ENCODE results near the gene TRPC4. TPM values are rescaled to one million over a fixed set of nuclear protein-coding genes. Genes with fewer than 3 reads are reported as not detected.

The TRPC4 gene
- total RNA-seq, 1 experiment from 2014 or later: 0.10 TPM

DNA sequence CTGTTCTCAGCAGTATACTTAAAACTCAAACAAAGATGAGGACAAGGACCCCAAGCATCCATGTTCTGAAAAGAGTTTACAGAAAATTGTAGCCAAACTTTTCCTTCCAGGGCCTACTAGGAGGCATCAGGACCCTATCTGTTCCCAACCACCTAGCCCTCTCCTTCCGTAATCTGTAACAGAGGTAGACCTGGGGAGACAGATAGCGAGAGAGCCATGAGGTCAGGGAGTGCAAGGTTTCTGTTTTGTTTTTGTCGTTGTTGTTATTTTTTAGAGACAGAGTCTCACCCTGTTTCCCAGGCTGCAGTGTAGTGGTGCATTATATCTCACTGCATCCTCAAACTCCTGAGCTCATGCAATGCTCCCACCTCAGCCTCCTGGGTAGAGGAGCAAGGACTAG, 187.1 kb downstream of the TRPC4 start:
- ATAC-seq (no peak), DNase-seq (ENCODE audit: low read depth, low spot score) (no peak)
- intact Hi-C loops (cut with micrococcal nuclease; ENCODE audit: unreplicated experiment): no loop called here
- no peaks in the 10 kb centered on the region for H3K4me1 ChIP-seq (ENCODE audit: control insufficient read depth, insufficient read depth, low read length)
- H3K36me3 ChIP-seq (ENCODE audit: control insufficient read depth, insufficient read depth, low read length): no peaks in the 10 kb centered on the region
- BruUV-seq (replicated peaks): no TSS peak
- no peaks in the 10 kb centered on the region for H3K9me3 ChIP-seq (ENCODE audit: control insufficient read depth, insufficient read depth, low read depth, low read length)
- H3K27ac ChIP-seq (ENCODE audit: low read length): no peak overlapping the region
- ChIA-PET POLR2A (no interaction called here), CTCF (no interaction called here)
- TF ChIP-seq REST (IDR thresholded peaks at IDR 0.05; ENCODE audit: insufficient read depth in 1 of 2, low read depth in 2 of 2, low read length in 1 of 2): no peak
- in situ Hi-C loops (cut with HindIII; ENCODE audit: low pct_unique_long_range_greater_than_20kb, low sequenced_read_pairs): no loop called here
- no peak overlapping the region for H3K4me3 ChIP-seq (ENCODE audit: low read depth in 2 of 2, low read length in 2 of 2)
- H3K27me3 ChIP-seq (ENCODE audit: control insufficient read depth, insufficient read depth, low read length): no peaks in the 10 kb centered on the region

- H3K36me3 ChIP-seq (ENCODE audit: control insufficient read depth, insufficient read depth, low read length): no peaks in the 10 kb centered on the region
- in situ Hi-C loops (cut with HindIII; ENCODE audit: low pct_unique_long_range_greater_than_20kb, low sequenced_read_pairs): no loop called here
- intact Hi-C loops (cut with micrococcal nuclease; ENCODE audit: unreplicated experiment): no loop called here
- H3K4me3 ChIP-seq (ENCODE audit: low read depth in 2 of 2, low read length in 2 of 2): no peak overlapping the region
- no peaks in the 10 kb centered on the region for H3K4me1 ChIP-seq (ENCODE audit: control insufficient read depth, insufficient read depth, low read length)
- H3K27me3 ChIP-seq (ENCODE audit: control insufficient read depth, insufficient read depth, low read length): no peaks in the 10 kb centered on the region
- TF ChIP-seq SIN3A (IDR thresholded peaks at IDR 0.05; ENCODE audit: borderline replicate concordance, insufficient read depth, low read depth, low read length): no peak
- TF ChIP-seq, protein P1, sequence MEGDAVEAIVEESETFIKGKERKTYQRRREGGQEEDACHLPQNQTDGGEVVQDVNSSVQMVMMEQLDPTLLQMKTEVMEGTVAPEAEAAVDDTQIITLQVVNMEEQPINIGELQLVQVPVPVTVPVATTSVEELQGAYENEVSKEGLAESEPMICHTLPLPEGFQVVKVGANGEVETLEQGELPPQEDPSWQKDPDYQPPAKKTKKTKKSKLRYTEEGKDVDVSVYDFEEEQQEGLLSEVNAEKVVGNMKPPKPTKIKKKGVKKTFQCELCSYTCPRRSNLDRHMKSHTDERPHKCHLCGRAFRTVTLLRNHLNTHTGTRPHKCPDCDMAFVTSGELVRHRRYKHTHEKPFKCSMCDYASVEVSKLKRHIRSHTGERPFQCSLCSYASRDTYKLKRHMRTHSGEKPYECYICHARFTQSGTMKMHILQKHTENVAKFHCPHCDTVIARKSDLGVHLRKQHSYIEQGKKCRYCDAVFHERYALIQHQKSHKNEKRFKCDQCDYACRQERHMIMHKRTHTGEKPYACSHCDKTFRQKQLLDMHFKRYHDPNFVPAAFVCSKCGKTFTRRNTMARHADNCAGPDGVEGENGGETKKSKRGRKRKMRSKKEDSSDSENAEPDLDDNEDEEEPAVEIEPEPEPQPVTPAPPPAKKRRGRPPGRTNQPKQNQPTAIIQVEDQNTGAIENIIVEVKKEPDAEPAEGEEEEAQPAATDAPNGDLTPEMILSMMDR (IDR thresholded peaks at IDR 0.05): no peak
- TF ChIP-seq REST (IDR thresholded peaks at IDR 0.05; ENCODE audit: insufficient read depth in 1 of 2, low read depth in 2 of 2, low read length in 1 of 2): no peak
- no peak for TF ChIP-seq TCF7L2 (IDR thresholded peaks at IDR 0.05; ENCODE audit: low read depth, low read length)
- ATAC-seq (no peak), DNase-seq (ENCODE audit: low read depth, low spot score) (no peak)
- CTCF ChIA-PET: no interaction called here
- no peak overlapping the region for H3K27ac ChIP-seq (ENCODE audit: low read length)
- POLR2A ChIA-PET: no interaction called here
- H3K9me3 ChIP-seq (ENCODE audit: control insufficient read depth, insufficient read depth, low read depth, low read length): no peaks in the 10 kb centered on the region
- BruUV-seq (replicated peaks): no TSS peak
These were observed 188.1 kb downstream of the TRPC4 start for GRCh38 chr13:37681281-37682032.
